K562 (cell line): Measurements from ENCODE around the gene TMCC2. TPM values are rescaled to one million over a fixed set of nuclear protein-coding genes. Genes with fewer than 3 reads are reported as not detected.
A peak's percentile ranks its signal among the peaks of the same experiment; 100 is the strongest.

Experiments
- ILF3 ChIP-seq: fragments of 450-650 bp; IDR thresholded peaks from 2 replicates; pipeline ENCODE4 v1.6.1; 2018; ENCODE audit warnings: antibody characterized with exemption, mild to moderate bottlenecking, moderate library complexity, borderline replicate concordance
- NR3C1 ChIP-seq: sonication (generic); formaldehyde crosslinking; IDR thresholded peaks from 2 replicates; pipeline ENCODE4 v1.8.1; 2022; ENCODE audit warnings: missing genetic modification reagents
- PCBP2 ChIP-seq: fragments of 200-400 bp; formaldehyde crosslinking; IDR thresholded peaks from 2 replicates; pipeline ENCODE4 v1.6.1; 2018; ENCODE audit warnings: low read length, low read depth, mild to moderate bottlenecking, moderate library complexity; ENCODE audit not compliant: poor library complexity, severe bottlenecking
- PHB ChIP-seq: fragments of 250-450 bp; sonication (Bioruptor Pico); IDR thresholded peaks from 2 replicates; pipeline ENCODE4 v1.5.0; 2021
- RFX5 ChIP-seq: IDR thresholded peaks from 2 replicates; pipeline ENCODE4 v1.6.1; 2011; ENCODE audit warnings: low read depth, mild to moderate bottlenecking, improper control_type of control experiment, low read length
- SAFB2 ChIP-seq: fragments of 200-400 bp; formaldehyde crosslinking; IDR thresholded peaks from 2 replicates; pipeline ENCODE4 v1.6.1; 2018; ENCODE audit warnings: borderline replicate concordance, low read length, low read depth, moderate library complexity; ENCODE audit not compliant: severe bottlenecking
- SRSF9 ChIP-seq: fragments of 200-400 bp; formaldehyde crosslinking; IDR thresholded peaks from 2 replicates; pipeline ENCODE4 v1.6.1; 2017; ENCODE audit warnings: low read depth, low read length, borderline replicate concordance
- THRAP3 ChIP-seq: fragments of 450-650 bp; IDR thresholded peaks from 2 replicates; pipeline ENCODE4 v1.6.1; 2016; ENCODE audit warnings: mild to moderate bottlenecking, inconsistent platforms, borderline replicate concordance
- ZNF561 ChIP-seq: fragments of 450-650 bp; formaldehyde crosslinking; conservative IDR thresholded peaks from 2 replicates; pipeline ENCODE4 v1.4.0; 2020; ENCODE audit warnings: mild to moderate bottlenecking, moderate library complexity
- ZNF699 ChIP-seq: fragments of 250-450 bp; sonication (Bioruptor Pico); IDR thresholded peaks from 2 replicates; pipeline ENCODE4 v1.8.0; 2021; ENCODE audit warnings: mild to moderate bottlenecking, moderate library complexity; ENCODE audit not compliant: insufficient replicate concordance
- polyA plus RNA-seq, 8 experiments: library from polyadenylated mRNA; depleted of rRNA in 4 of 8; stranded (reverse) in 5 of 8; unstranded in 3 of 8; fragments of >200 nt; fragmentation: Nextera tagmentation in 2 of 8; fragmentation: Illumina TruSeq in 1 of 8; extraction: Ambion mirVana in 2 of 8; extraction: Trizol in 1 of 8; gene quantifications; 2 replicates each; pipeline versions ENCODE4 v1.2.1 to v1.2.3, GENCODE V29; 2011 to 2014; ENCODE audit warnings: inconsistent platforms in 1 of 8, missing spikeins in 1 of 8
- total RNA-seq, 7 experiments: library from RNA; depleted of rRNA in 6 of 7; stranded (reverse); fragments of >200 nt in 6 of 7; fragmentation: Illumina TruSeq in 2 of 7; extraction: Trizol in 2 of 7; gene quantifications; 2 replicates each; pipeline versions ENCODE4 v1.2.1 to v1.2.3, GENCODE V29; 2011 to 2021; ENCODE audit warnings: low replicate concordance in 1 of 7
- TF ChIP-seq, protein P1 (sequence below): sonication (generic); formaldehyde crosslinking; IDR thresholded peaks from 2 replicates; pipeline ENCODE4 v1.8.0; 2022; ENCODE audit warnings: mild to moderate bottlenecking, missing genetic modification reagents
- TF ChIP-seq, protein P2 (sequence below): fragments of 250-450 bp; sonication (Bioruptor Pico); IDR thresholded peaks from 2 replicates; pipeline ENCODE4 v1.4.0; 2020
- TF ChIP-seq, protein P3 (sequence below): sonication (generic); IDR thresholded peaks from 2 replicates; pipeline ENCODE4 v1.6.1; 2016
- TF ChIP-seq, protein P4 (sequence below): fragments of 450-650 bp; formaldehyde crosslinking; conservative IDR thresholded peaks from 2 replicates; pipeline ENCODE4 v1.4.0; 2022; ENCODE audit warnings: mild to moderate bottlenecking, missing genetic modification characterization
- TF ChIP-seq, protein P5 (sequence below): IDR thresholded peaks from 2 replicates; pipeline ENCODE4 v1.6.1; 2012; ENCODE audit warnings: low read depth, low read length, improper control_type of control experiment, borderline replicate concordance

TMCC2 gene
- total and polyA plus RNA-seq, 9 of the 15 experiments (the other 6 are each of a cell fraction or from before 2014, with no cell fraction given): 0.06 to 1.8 (median 0.98) TPM

DNA sequence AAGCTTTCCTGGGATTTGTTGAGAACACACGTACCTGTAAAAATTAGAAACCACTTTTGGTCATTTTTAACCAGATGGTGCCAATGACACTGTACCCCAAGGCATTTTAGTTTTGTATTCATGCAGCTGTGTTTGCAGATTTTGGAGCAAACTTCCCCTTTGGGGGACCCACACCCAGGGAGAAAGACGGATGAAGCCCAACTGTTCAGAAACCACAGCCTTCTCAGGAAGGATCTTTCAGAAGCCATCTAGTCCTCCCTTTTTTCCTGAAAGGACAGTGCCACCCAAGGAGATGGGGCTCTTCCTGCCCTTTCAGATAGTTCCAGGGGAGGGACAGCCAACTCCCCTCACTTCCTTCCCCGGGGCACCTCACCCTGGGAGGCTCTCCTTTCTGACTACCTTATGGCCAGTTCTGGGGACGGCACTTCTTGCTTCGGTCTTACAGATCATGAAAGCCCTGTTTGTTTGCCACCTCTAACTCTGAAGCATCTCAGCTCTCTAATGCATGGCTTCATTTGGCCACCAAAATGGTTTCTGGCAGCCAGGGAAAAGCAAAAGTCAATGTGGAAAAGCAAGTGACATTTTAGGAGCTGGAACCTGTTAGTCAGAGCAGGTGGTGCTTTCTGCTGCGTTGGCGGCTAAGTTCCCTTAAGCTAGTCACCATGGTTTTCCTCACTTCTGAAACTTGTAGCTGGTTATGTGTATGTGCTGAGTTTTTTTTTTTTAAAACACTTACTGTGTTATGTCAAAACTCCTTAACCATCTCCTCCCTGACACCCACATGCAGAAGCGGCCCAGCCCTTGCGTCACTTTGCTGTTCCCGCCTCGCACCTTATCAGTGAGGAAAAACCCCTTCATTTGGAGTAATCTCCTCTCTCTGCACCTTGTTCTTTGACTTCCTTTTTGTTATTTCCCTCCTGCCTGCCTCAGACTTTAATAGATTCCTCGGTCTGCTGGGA, 10.1 kb downstream of the TMCC2 start (continued):
- no peak for TF ChIP-seq ILF3
- no peak for TF ChIP-seq RFX5
- no peak for TF ChIP-seq PHB (CRISPR knock-in tag)
- no peak for TF ChIP-seq THRAP3
- TF ChIP-seq, protein P1, sequence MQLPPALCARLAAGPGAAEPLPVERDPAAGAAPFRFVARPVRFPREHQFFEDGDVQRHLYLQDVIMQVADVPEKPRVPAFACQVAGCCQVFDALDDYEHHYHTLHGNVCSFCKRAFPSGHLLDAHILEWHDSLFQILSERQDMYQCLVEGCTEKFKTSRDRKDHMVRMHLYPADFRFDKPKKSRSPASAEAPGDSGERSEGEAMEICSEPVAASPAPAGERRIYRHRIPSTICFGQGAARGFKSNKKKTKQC (CRISPR knock-in tag): no peak
- TF ChIP-seq, protein P2, sequence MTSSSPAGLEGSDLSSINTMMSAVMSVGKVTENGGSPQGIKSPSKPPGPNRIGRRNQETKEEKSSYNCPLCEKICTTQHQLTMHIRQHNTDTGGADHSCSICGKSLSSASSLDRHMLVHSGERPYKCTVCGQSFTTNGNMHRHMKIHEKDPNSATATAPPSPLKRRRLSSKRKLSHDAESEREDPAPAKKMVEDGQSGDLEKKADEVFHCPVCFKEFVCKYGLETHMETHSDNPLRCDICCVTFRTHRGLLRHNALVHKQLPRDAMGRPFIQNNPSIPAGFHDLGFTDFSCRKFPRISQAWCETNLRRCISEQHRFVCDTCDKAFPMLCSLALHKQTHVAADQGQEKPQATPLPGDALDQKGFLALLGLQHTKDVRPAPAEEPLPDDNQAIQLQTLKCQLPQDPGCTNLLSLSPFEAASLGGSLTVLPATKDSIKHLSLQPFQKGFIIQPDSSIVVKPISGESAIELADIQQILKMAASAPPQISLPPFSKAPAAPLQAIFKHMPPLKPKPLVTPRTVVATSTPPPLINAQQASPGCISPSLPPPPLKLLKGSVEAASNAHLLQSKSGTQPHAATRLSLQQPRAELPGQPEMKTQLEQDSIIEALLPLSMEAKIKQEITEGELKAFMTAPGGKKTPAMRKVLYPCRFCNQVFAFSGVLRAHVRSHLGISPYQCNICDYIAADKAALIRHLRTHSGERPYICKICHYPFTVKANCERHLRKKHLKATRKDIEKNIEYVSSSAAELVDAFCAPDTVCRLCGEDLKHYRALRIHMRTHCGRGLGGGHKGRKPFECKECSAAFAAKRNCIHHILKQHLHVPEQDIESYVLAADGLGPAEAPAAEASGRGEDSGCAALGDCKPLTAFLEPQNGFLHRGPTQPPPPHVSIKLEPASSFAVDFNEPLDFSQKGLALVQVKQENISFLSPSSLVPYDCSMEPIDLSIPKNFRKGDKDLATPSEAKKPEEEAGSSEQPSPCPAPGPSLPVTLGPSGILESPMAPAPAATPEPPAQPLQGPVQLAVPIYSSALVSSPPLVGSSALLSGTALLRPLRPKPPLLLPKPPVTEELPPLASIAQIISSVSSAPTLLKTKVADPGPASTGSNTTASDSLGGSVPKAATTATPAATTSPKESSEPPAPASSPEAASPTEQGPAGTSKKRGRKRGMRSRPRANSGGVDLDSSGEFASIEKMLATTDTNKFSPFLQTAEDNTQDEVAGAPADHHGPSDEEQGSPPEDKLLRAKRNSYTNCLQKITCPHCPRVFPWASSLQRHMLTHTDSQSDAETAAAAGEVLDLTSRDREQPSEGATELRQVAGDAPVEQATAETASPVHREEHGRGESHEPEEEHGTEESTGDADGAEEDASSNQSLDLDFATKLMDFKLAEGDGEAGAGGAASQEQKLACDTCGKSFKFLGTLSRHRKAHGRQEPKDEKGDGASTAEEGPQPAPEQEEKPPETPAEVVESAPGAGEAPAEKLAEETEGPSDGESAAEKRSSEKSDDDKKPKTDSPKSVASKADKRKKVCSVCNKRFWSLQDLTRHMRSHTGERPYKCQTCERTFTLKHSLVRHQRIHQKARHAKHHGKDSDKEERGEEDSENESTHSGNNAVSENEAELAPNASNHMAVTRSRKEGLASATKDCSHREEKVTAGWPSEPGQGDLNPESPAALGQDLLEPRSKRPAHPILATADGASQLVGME: no peak
- TF ChIP-seq, protein P3, sequence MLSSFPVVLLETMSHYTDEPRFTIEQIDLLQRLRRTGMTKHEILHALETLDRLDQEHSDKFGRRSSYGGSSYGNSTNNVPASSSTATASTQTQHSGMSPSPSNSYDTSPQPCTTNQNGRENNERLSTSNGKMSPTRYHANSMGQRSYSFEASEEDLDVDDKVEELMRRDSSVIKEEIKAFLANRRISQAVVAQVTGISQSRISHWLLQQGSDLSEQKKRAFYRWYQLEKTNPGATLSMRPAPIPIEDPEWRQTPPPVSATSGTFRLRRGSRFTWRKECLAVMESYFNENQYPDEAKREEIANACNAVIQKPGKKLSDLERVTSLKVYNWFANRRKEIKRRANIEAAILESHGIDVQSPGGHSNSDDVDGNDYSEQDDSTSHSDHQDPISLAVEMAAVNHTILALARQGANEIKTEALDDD: peak; percentile 81
- no peak for TF ChIP-seq PCBP2
- TF ChIP-seq, protein P4, sequence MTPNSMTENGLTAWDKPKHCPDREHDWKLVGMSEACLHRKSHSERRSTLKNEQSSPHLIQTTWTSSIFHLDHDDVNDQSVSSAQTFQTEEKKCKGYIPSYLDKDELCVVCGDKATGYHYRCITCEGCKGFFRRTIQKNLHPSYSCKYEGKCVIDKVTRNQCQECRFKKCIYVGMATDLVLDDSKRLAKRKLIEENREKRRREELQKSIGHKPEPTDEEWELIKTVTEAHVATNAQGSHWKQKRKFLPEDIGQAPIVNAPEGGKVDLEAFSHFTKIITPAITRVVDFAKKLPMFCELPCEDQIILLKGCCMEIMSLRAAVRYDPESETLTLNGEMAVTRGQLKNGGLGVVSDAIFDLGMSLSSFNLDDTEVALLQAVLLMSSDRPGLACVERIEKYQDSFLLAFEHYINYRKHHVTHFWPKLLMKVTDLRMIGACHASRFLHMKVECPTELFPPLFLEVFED (CRISPR knock-in tag): no peak
- no peak for TF ChIP-seq ZNF699 (CRISPR knock-in tag)
- no peak for TF ChIP-seq NR3C1 (CRISPR knock-in tag)
- no peak for TF ChIP-seq SRSF9
- no peak for TF ChIP-seq ZNF561 (CRISPR knock-in tag)
- no peak for TF ChIP-seq SAFB2
- TF ChIP-seq, protein P5, sequence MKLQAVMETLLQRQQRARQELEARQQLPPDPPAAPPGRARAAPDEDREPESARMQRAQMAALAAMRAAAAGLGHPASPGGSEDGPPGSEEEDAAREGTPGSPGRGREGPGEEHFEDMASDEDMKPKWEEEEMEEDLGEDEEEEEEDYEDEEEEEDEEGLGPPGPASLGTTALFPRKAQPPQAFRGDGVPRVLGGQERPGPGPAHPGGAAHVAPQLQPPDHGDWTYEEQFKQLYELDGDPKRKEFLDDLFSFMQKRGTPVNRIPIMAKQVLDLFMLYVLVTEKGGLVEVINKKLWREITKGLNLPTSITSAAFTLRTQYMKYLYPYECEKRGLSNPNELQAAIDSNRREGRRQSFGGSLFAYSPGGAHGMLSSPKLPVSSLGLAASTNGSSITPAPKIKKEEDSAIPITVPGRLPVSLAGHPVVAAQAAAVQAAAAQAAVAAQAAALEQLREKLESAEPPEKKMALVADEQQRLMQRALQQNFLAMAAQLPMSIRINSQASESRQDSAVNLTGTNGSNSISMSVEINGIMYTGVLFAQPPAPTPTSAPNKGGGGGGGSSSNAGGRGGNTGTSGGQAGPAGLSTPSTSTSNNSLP: no peak
